ENCODE data around the gene KDM3B.

KDM3B gene

GRCh38 chr5:138466125-138466899 lies 113.8 kb downstream of the KDM3B start:
- no peak for DNase-seq (ENCODE audit: low read depth)
- TF ChIP-seq CTCF (IDR thresholded peaks at IDR 0.05; ENCODE audit: low read depth, low read length, missing control alignments): no peak
- H3K4me3 ChIP-seq (ENCODE audit: low read depth, low read length): peak overlapping the region; percentile 70

- no peak for TF ChIP-seq CTCF (IDR thresholded peaks at IDR 0.05; ENCODE audit: low read depth, low read length, missing control alignments)
- H3K4me3 ChIP-seq (ENCODE audit: low read depth, low read length): peak overlapping the region; percentile 8; the same call in 1 of the 2 replicates
- no peak for DNase-seq (ENCODE audit: low read depth)
Measured at GRCh38 chr5:138466900-138467710, 114.6 kb downstream of the KDM3B start.

- DNase-seq (ENCODE audit: low read depth): no peak
- TF ChIP-seq CTCF (IDR thresholded peaks at IDR 0.05; ENCODE audit: low read depth, low read length, missing control alignments): no peak
- H3K4me3 ChIP-seq (ENCODE audit: low read depth, low read length): no peak overlapping the region
Measured at GRCh38 chr5:138467711-138468132, 115.2 kb downstream of the KDM3B start.

GRCh38 chr5:138468133-138468965 lies 115.9 kb downstream of the KDM3B start:
- no peak for DNase-seq (ENCODE audit: low read depth)
- no peak for TF ChIP-seq CTCF (IDR thresholded peaks at IDR 0.05; ENCODE audit: low read depth, low read length, missing control alignments)
- no peak overlapping the region for H3K4me3 ChIP-seq (ENCODE audit: low read depth, low read length)

GRCh38 chr5:138468966-138469539 lies 116.6 kb downstream of the KDM3B start:
- TF ChIP-seq CTCF (IDR thresholded peaks at IDR 0.05; ENCODE audit: low read depth, low read length, missing control alignments): no peak
- DNase-seq (ENCODE audit: low read depth): no peak
- no peak overlapping the region for H3K4me3 ChIP-seq (ENCODE audit: low read depth, low read length)

- TF ChIP-seq CTCF (IDR thresholded peaks at IDR 0.05; ENCODE audit: low read depth, low read length, missing control alignments): no peak
- H3K4me3 ChIP-seq (ENCODE audit: low read depth, low read length): no peak overlapping the region
- DNase-seq (ENCODE audit: low read depth): no peak
Measured at GRCh38 chr5:138469540-138470321, 117.2 kb downstream of the KDM3B start.

Data from GM12864 (cell line).